ENCODE measurements around the gene ZC3H7A. TPM values are rescaled to one million over a fixed set of nuclear protein-coding genes. Genes with fewer than 3 reads are reported as not detected.

ZC3H7A gene, protein sequence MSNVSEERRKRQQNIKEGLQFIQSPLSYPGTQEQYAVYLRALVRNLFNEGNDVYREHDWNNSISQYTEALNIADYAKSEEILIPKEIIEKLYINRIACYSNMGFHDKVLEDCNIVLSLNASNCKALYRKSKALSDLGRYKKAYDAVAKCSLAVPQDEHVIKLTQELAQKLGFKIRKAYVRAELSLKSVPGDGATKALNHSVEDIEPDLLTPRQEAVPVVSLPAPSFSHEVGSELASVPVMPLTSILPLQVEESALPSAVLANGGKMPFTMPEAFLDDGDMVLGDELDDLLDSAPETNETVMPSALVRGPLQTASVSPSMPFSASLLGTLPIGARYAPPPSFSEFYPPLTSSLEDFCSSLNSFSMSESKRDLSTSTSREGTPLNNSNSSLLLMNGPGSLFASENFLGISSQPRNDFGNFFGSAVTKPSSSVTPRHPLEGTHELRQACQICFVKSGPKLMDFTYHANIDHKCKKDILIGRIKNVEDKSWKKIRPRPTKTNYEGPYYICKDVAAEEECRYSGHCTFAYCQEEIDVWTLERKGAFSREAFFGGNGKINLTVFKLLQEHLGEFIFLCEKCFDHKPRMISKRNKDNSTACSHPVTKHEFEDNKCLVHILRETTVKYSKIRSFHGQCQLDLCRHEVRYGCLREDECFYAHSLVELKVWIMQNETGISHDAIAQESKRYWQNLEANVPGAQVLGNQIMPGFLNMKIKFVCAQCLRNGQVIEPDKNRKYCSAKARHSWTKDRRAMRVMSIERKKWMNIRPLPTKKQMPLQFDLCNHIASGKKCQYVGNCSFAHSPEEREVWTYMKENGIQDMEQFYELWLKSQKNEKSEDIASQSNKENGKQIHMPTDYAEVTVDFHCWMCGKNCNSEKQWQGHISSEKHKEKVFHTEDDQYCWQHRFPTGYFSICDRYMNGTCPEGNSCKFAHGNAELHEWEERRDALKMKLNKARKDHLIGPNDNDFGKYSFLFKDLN
- 100 to 1,000 TPM in 1 of 5 donors, 10 to 100 TPM in 4; 57.6 to 115 (median 68.2) TPM for total RNA-seq
- 77.6 TPM for total RNA-seq (2013)
- 40.9 to 117 (median 87.4) reads per million in 29 experiments for total RNA-seq

DNA sequence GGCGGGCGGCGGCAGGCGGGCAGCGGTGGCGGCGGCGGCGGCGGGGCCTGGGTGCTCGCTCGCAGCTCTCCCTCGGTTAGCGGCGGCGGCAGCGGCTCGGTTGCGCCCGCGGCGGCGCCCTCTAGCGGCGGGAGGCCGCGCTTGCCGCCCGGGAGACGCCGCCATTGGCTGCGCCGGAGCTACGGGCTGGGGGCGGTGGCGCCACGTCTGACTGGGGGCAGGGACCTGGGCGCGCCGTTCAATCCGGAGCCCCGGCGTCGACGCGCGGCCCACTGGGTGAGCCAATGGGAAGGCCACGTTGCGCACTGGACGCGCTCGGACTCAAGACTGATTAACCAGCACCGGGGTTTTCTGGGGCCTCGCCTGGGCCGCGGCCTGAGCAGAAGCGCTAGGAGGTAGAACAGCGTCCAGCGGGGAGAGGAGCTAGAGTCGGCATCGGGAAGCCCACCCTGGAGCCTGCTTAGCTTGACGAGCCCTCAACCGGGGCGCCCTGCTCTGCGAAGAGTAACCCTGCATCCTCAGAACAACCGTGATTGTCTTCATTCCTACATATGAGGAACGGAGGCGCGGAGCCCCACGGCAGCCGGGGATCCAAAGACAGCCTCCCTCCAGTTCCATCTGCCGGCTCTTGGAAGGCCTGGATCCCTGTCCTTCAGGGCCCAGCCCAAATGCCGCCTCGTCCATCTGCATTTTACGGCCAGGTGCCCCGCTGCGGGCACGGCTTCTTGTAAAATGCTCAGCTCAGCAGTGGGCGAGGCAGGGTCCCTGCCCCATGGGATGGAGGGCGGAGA is at the start of gene ZC3H7A:
ZC3H7A (minus strand) TSS at position 93 of the 791 bp plus-strand sequence. CDS start 14,904 bp downstream, outside the sequence.
- ATAC-seq (replicated peaks in 1 of 4), result peak; percentile 93 to 98 (median 98)
- peaks cover 4% of the 10 kb centered on the region for H3K36me3 Mint-ChIP-seq
- ChIA-PET CTCF (interaction anchor here (0.7 to 4.0 kb wide), 16 partner anchors 12 to 318 kb away, joined by 3 to 37 read pairs (median 4); partner anchors contain the start of gene TXNDC11 (in 1 of the 2)), POLR2A (interaction anchor here (0.6 to 2.9 kb wide), 12 partner anchors 11 to 543 kb away, joined by 3 to 13 read pairs (median 4); partner anchors contain the start of genes RSL1D1 (in 1 of the 2) and TXNDC11 (in 1 of the 2))
- peak within 1 kb of the TSS; percentile 92 to 94 (median 93) for H3K4me3 Mint-ChIP-seq
- H3K9me3 Mint-ChIP-seq, result no peaks in the 10 kb centered on the region
- peak within 1 kb of the TSS; percentile 94 for H3K27ac ChIP-seq (ENCODE audit: low read length)
- no peaks in the 10 kb centered on the region for H3K27me3 Mint-ChIP-seq
- H3K4me3 ChIP-seq (ENCODE audit: control insufficient read depth in 1 of 2, extremely low read depth in 1 of 2, low read length in 1 of 2), result peak within 1 kb of the TSS; percentile 86 to 96
- peaks cover 29 to 62% of the 10 kb centered on the region in 2 experiments for H3K4me1 ChIP-seq (ENCODE audit: control insufficient read depth in 1 of 2, extremely low read depth in 1 of 2, insufficient read depth in 2 of 2, low read length in 2 of 2)
- peak within 1 kb of the TSS; percentile 94 to 98 for H3K27ac Mint-ChIP-seq
- DNase-seq, result peak; percentile 83 to 97 (median 91)
- no peaks in the 10 kb centered on the region for H3K36me3 ChIP-seq (ENCODE audit: control insufficient read depth in 2 of 2, extremely low read depth in 1 of 2, insufficient read depth in 1 of 2, low read length in 1 of 2)
- no peaks in the 10 kb centered on the region for H3K27me3 ChIP-seq (replicated peaks in 1 of 2; ENCODE audit: control insufficient read depth in 2 of 2, extremely low read depth in 1 of 2, insufficient read depth in 2 of 2, low read length in 1 of 2)
- under 1% methylated on average over 80 of the region's 80 CpGs for WGBS (ENCODE audit: insufficient coverage)
- H3K9me3 ChIP-seq, result no peaks in the 10 kb centered on the region
- peaks cover 73 to 80% (median 79%) of the 10 kb centered on the region in 3 donors for H3K4me1 Mint-ChIP-seq

- no peak overlapping the region for H3K4me3 ChIP-seq (ENCODE audit: control insufficient read depth in 1 of 2, extremely low read depth in 1 of 2, low read length in 1 of 2)
- peaks cover 9 to 90% of the 10 kb centered on the region in 2 donors for H3K36me3 ChIP-seq (ENCODE audit: control insufficient read depth in 2 of 2, extremely low read depth in 1 of 2, insufficient read depth in 1 of 2, low read length in 1 of 2)
- Mint-ChIP-seq H3K4me3 (no peak overlapping the region), H3K27me3 (no peaks in the 10 kb centered on the region), H3K9me3 (no peaks in the 10 kb centered on the region), H3K4me1 (peaks cover 12 to 31% (median 26%) of the 10 kb centered on the region in 3 donors), H3K27ac (no peak overlapping the region), H3K36me3 (peaks cover 45% of the 10 kb centered on the region)
- WGBS (ENCODE audit: insufficient coverage), result 100% methylated on average over 2 of the region's 4 CpGs
- ChIA-PET CTCF (interaction anchor here in 1 of 2 donors (0.6 to 1.0 kb wide), 2 partner anchors 32 to 175 kb away, joined by 3 to 4 read pairs; no protein-coding TSS in a partner anchor), POLR2A (interaction anchor here in 1 of 2 donors (0.6 kb wide), 1 partner anchor 492 kb away, joined by 3 read pairs; no protein-coding TSS in a partner anchor)
- DNase-seq (no peak), ATAC-seq (replicated peaks in 1 of 4) (no peak)
- H3K27ac ChIP-seq (ENCODE audit: low read length), result no peak overlapping the region
- peaks cover 0 to 13% of the 10 kb centered on the region in 2 experiments for H3K4me1 ChIP-seq (ENCODE audit: control insufficient read depth in 1 of 2, extremely low read depth in 1 of 2, insufficient read depth in 2 of 2, low read length in 2 of 2)
- no peaks in the 10 kb centered on the region for H3K27me3 ChIP-seq (replicated peaks in 1 of 2; ENCODE audit: control insufficient read depth in 2 of 2, extremely low read depth in 1 of 2, insufficient read depth in 2 of 2, low read length in 1 of 2)
- H3K9me3 ChIP-seq, result no peaks in the 10 kb centered on the region
These were observed 47.4 kb upstream of the ZC3H7A start for GRCh38 chr16:11844499-11844898.

DNA sequence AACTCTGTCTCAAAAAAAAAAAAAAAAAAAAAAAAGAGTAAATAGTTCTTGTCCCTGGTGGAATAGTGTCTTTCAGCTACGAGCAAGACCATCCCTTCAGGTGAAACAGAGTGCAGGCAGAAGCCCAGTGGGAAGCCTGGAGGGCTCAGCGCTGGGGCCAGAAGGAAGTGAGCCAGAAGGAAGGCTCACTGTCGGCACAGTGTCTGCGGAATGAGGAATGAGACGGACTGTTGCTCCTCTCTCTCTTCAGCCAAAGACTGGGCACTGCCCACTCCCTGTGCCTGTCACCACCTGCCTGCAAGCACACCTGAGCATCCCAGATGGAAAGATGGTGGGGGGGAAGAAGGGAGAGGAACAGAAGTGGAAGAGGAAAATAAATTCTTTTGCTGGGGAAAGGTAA is 46.8 kb upstream of the ZC3H7A start:
- peaks cover 46% of the 10 kb centered on the region for H3K36me3 Mint-ChIP-seq
- Histone ChIP-seq H3K4me1 (ENCODE audit: control insufficient read depth in 1 of 2, extremely low read depth in 1 of 2, insufficient read depth in 2 of 2, low read length in 2 of 2) (peaks cover 0 to 10% of the 10 kb centered on the region in 2 experiments), H3K27ac (ENCODE audit: low read length) (no peak overlapping the region), H3K36me3 (ENCODE audit: control insufficient read depth in 2 of 2, extremely low read depth in 1 of 2, insufficient read depth in 1 of 2, low read length in 1 of 2) (peaks cover 9 to 91% of the 10 kb centered on the region in 2 donors), H3K4me3 (ENCODE audit: control insufficient read depth in 1 of 2, extremely low read depth in 1 of 2, low read length in 1 of 2) (no peak overlapping the region), H3K27me3 (replicated peaks in 1 of 2; ENCODE audit: control insufficient read depth in 2 of 2, extremely low read depth in 1 of 2, insufficient read depth in 2 of 2, low read length in 1 of 2) (no peaks in the 10 kb centered on the region), H3K9me3 (no peaks in the 10 kb centered on the region)
- ChIA-PET POLR2A (interaction anchor here in 1 of 2 donors (0.6 kb wide), 1 partner anchor 491 kb away, joined by 3 read pairs; no protein-coding TSS in a partner anchor), CTCF (interaction anchor here (0.6 to 0.7 kb wide), 2 partner anchors 45 to 289 kb away, joined by 3 to 6 read pairs; no protein-coding TSS in a partner anchor)
- H3K27ac Mint-ChIP-seq, result no peak overlapping the region
- no peak overlapping the region for H3K4me3 Mint-ChIP-seq
- H3K9me3 Mint-ChIP-seq, result no peaks in the 10 kb centered on the region
- ATAC-seq (replicated peaks in 1 of 4) (no peak), DNase-seq (no peak)
- no peaks in the 10 kb centered on the region for H3K27me3 Mint-ChIP-seq
- 96% methylated on average over 5 of the region's 5 CpGs for WGBS (ENCODE audit: insufficient coverage)
- H3K4me1 Mint-ChIP-seq, result peaks cover 12 to 25% (median 20%) of the 10 kb centered on the region in 3 donors

GRCh38 chr16:11843206-11843605 is 46.1 kb upstream of the ZC3H7A start:
- Histone ChIP-seq H3K27ac (ENCODE audit: low read length) (no peak overlapping the region), H3K36me3 (ENCODE audit: control insufficient read depth in 2 of 2, extremely low read depth in 1 of 2, insufficient read depth in 1 of 2, low read length in 1 of 2) (peaks cover 9 to 91% of the 10 kb centered on the region in 2 donors), H3K4me1 (ENCODE audit: control insufficient read depth in 1 of 2, extremely low read depth in 1 of 2, insufficient read depth in 2 of 2, low read length in 2 of 2) (peaks cover 0 to 4% of the 10 kb centered on the region in 2 experiments), H3K4me3 (ENCODE audit: control insufficient read depth in 1 of 2, extremely low read depth in 1 of 2, low read length in 1 of 2) (no peak overlapping the region), H3K27me3 (replicated peaks in 1 of 2; ENCODE audit: control insufficient read depth in 2 of 2, extremely low read depth in 1 of 2, insufficient read depth in 2 of 2, low read length in 1 of 2) (no peaks in the 10 kb centered on the region), H3K9me3 (no peaks in the 10 kb centered on the region)
- ChIA-PET POLR2A (no interaction called here), CTCF (interaction anchor here in 1 of 2 donors (0.7 kb wide), 1 partner anchor 45 kb away, joined by 6 read pairs; no protein-coding TSS in a partner anchor)
- Mint-ChIP-seq H3K9me3 (no peaks in the 10 kb centered on the region), H3K36me3 (peaks cover 43% of the 10 kb centered on the region), H3K4me3 (no peak overlapping the region), H3K4me1 (peaks cover 8 to 19% (median 14%) of the 10 kb centered on the region in 3 donors), H3K27ac (no peak overlapping the region), H3K27me3 (no peaks in the 10 kb centered on the region)
- ATAC-seq (replicated peaks in 1 of 4) (no peak), DNase-seq (no peak)
- no CpG with 5 or more reads among the region's 11 CpGs for WGBS (ENCODE audit: insufficient coverage)

DNA sequence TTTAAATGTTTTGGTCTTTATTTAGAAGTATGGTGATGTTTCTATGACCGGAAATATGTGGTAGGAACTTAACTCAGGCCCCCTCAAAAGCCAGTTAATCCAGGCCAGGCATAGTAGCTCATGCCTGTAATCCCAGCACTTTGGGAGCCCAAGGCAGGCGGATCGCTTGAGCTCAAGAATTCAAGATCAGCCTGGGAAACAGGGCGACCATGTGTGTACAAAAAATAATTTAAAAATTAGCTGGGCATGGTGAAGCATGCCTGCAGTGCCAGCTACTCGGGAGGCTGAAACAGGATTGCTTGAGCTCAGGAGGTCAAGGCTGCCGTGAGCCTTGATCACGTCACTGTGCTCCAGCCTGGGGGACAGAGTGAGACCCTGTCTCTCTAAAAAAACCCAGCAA is 44.0 kb upstream of the ZC3H7A start:
- Histone ChIP-seq H3K36me3 (ENCODE audit: control insufficient read depth in 2 of 2, extremely low read depth in 1 of 2, insufficient read depth in 1 of 2, low read length in 1 of 2) (peaks cover 9 to 91% of the 10 kb centered on the region in 2 donors), H3K27me3 (replicated peaks in 1 of 2; ENCODE audit: control insufficient read depth in 2 of 2, extremely low read depth in 1 of 2, insufficient read depth in 2 of 2, low read length in 1 of 2) (no peaks in the 10 kb centered on the region), H3K27ac (ENCODE audit: low read length) (no peak overlapping the region), H3K9me3 (no peaks in the 10 kb centered on the region), H3K4me1 (ENCODE audit: control insufficient read depth in 1 of 2, extremely low read depth in 1 of 2, insufficient read depth in 2 of 2, low read length in 2 of 2) (no peaks in the 10 kb centered on the region), H3K4me3 (ENCODE audit: control insufficient read depth in 1 of 2, extremely low read depth in 1 of 2, low read length in 1 of 2) (no peak overlapping the region)
- H3K4me3 Mint-ChIP-seq, result no peak overlapping the region
- no peak overlapping the region for H3K27ac Mint-ChIP-seq
- peaks cover 1 to 9% (median 8%) of the 10 kb centered on the region in 3 donors for H3K4me1 Mint-ChIP-seq
- no peaks in the 10 kb centered on the region for H3K27me3 Mint-ChIP-seq
- H3K36me3 Mint-ChIP-seq, result peaks cover 54% of the 10 kb centered on the region
- CTCF ChIA-PET, result no interaction called here
- 96% methylated on average over 4 of the region's 7 CpGs for WGBS (ENCODE audit: insufficient coverage)
- ATAC-seq (replicated peaks in 1 of 4) (no peak), DNase-seq (no peak)
- POLR2A ChIA-PET, result interaction anchor here (0.5 to 0.6 kb wide), 2 partner anchors 31 to 232 kb away, joined by 3 to 4 read pairs; no protein-coding TSS in a partner anchor
- H3K9me3 Mint-ChIP-seq, result no peaks in the 10 kb centered on the region

Data from T-cell (primary cell).